HepG2 (cell line): ENCODE results near the gene NEU4. TPM values are rescaled to one million over a fixed set of nuclear protein-coding genes. Genes with fewer than 3 reads are reported as not detected.

Source experiments
- ATAC-seq: fragments of 200-7000 bp; cut with Tn5 transposase; 3 replicates; pipeline ENCODE4 v1.9.1; 2020; ENCODE audit warnings: mild to moderate bottlenecking, moderate library complexity
- BruUV-seq: library from RNA; stranded (reverse); fragments of 400-500 nt; replicated peaks from 2 replicates; lab custom pipeline; 2021; lab: Mats Ljungman, UMichigan
- CTCF ChIA-PET: fragments of 300-600 bp; formaldehyde crosslinking; extraction: SDS; loops from one replicate; lab custom pipeline; 2021; ENCODE audit warnings: low total read pairs, inconsistent platforms, low intra/inter-chr PET ratio; lab: Yijun Ruan, JAX
- POLR2A ChIA-PET: fragments of 350-600 bp; sonication (Branson Sonifier 250); formaldehyde crosslinking; loops from one replicate; lab custom pipeline; 2020; ENCODE audit warnings: antibody characterized with exemption, inconsistent platforms; lab: Yijun Ruan, JAX
- DNase-seq: peaks from one replicate; pipeline ENCODE4 v3.0.0-alpha.2; 2015; ENCODE audit warnings: low spot score
- FAIRE-seq: peaks from 3 replicates; lab custom pipeline; 2011; peaks lifted over from hg19 to GRCh38; lab: Jason Lieb, UNC
- H2AFZ ChIP-seq: one replicate; pipeline ENCODE4 v1.6.1; 2011; ENCODE audit warnings: low read length, inconsistent platforms
- H3K27ac ChIP-seq: fragments of 300-600 bp; 3 replicates; pipeline ENCODE4 v1.8.0; 2011; ENCODE audit warnings: mixed run types, mild to moderate bottlenecking, mixed read lengths, low read length, inconsistent platforms; ENCODE audit not compliant: insufficient read depth; ENCODE audit errors: extremely low read length
- H3K27me3 ChIP-seq, 2 experiments: fragments of 200-600 bp in 1 of 2; 2 replicates in 1 of 2; 3 replicates in 1 of 2; pipeline versions ENCODE4 v1.6.0 to v1.8.0; 2011; ENCODE audit warnings: low read length in 2 of 2, mild to moderate bottlenecking in 2 of 2, moderate library complexity in 2 of 2, inconsistent platforms in 1 of 2; ENCODE audit not compliant: insufficient read depth in 2 of 2, control insufficient read depth in 1 of 2
- H3K36me3 ChIP-seq, 2 experiments: fragments of 200-600 bp in 1 of 2; replicated peaks in 1 of 2; 2 replicates in 1 of 2; 3 replicates in 1 of 2; pipeline versions ENCODE4 v1.5.1 to v1.8.0; 2011; ENCODE audit warnings: low read length in 2 of 2, inconsistent platforms in 1 of 2; ENCODE audit not compliant: insufficient read depth in 2 of 2, control insufficient read depth in 1 of 2
- H3K4me1 ChIP-seq: 2 replicates; pipeline ENCODE4 v1.5.1; 2012; ENCODE audit warnings: low read length, inconsistent platforms; ENCODE audit not compliant: insufficient read depth
- H3K4me2 ChIP-seq: 2 replicates; pipeline ENCODE4 v1.6.0; 2011; ENCODE audit warnings: low read depth, low read length, inconsistent platforms
- H3K4me3 ChIP-seq, 3 experiments: fragments of 200-600 bp in 1 of 3; sonication (generic), shearing (Covaris generic) in 1 of 3; replicated peaks in 1 of 3; 2 replicates each; pipeline ENCODE4 v1.5.1; 2011 to 2016; ENCODE audit warnings: low read length in 3 of 3, inconsistent platforms in 2 of 3, low read depth in 2 of 3, mild to moderate bottlenecking in 2 of 3, control low read depth in 1 of 3, mixed read lengths in 1 of 3; ENCODE audit not compliant: insufficient read depth in 1 of 3
- H3K79me2 ChIP-seq: one replicate; pipeline ENCODE4 v1.6.1; 2011; ENCODE audit warnings: low read length, inconsistent platforms; ENCODE audit not compliant: insufficient read depth
- H3K9ac ChIP-seq: 2 replicates; pipeline ENCODE4 v1.6.0; 2011; ENCODE audit warnings: mild to moderate bottlenecking, low read depth, low read length, inconsistent platforms; ENCODE audit not compliant: insufficient read depth
- H3K9me3 ChIP-seq: 2 replicates; pipeline ENCODE4 v1.5.1; 2012; ENCODE audit warnings: mild to moderate bottlenecking, low read length
- H4K20me1 ChIP-seq: 2 replicates; pipeline ENCODE4 v1.6.0; 2011; ENCODE audit warnings: inconsistent platforms, mild to moderate bottlenecking, low read length, moderate library complexity; ENCODE audit not compliant: insufficient read depth
- WGBS: methylation state at CpG from one replicate; pipeline ENCODE4 v1.1.6; 2017; ENCODE audit warnings: low lambda C conversion rate; 5-methylcytosine and 5-hydroxymethylcytosine counted together
- in situ Hi-C: cut with HindIII; loops from 2 replicates; pipeline ENCODE4 v1.10.0; 2017; ENCODE audit warnings: low pct_unique_long_range_greater_than_20kb; ENCODE audit not compliant: extremely low pct_ligation_motif_present
- intact Hi-C: fragments of 100-400 bp; cut with micrococcal nuclease; formaldehyde crosslinking; loops from one replicate; pipeline ENCODE4 v1.10.0; 2022; ENCODE audit not compliant: unreplicated experiment
- polyA plus RNA-seq, 8 experiments: library from polyadenylated mRNA; depleted of rRNA in 3 of 8; stranded (reverse) in 7 of 8; unstranded in 1 of 8; fragments of >200 nt; fragmentation: Illumina TruSeq in 4 of 8; extraction: Trizol in 4 of 8; gene quantifications; 2 replicates each; pipeline versions ENCODE4 v1.2.1 to v1.2.3, GENCODE V29; 2011 to 2016; ENCODE audit warnings: low read depth in 4 of 8, missing spikeins in 1 of 8, mixed read lengths in 1 of 8; ENCODE audit not compliant: insufficient read depth in 1 of 8
- total RNA-seq, 5 experiments: library from RNA; depleted of rRNA; stranded (reverse); fragments of >200 nt; fragmentation: Illumina TruSeq; extraction: Trizol; gene quantifications; 2 replicates each; pipeline ENCODE4 v1.2.3, GENCODE V29; 2016; ENCODE audit warnings: low read depth in 1 of 5
- TF ChIP-seq, protein P1 (sequence below): sonication (generic); formaldehyde crosslinking; IDR thresholded peaks from 2 replicates; pipeline ENCODE4 v1.8.1; 2022; ENCODE audit warnings: low read depth, mild to moderate bottlenecking, missing genetic modification reagents
- TF ChIP-seq, protein P2 (sequence below): sonication (generic); formaldehyde crosslinking; IDR thresholded peaks from 2 replicates; pipeline ENCODE4 v1.4.0; 2020; ENCODE audit warnings: missing genetic modification reagents, borderline replicate concordance

NEU4 gene
- total and polyA plus RNA-seq, 2 of the 13 experiments (the other 11 are each of a cell fraction or from before 2014, with no cell fraction given): 53.5 to 107 TPM

DNA sequence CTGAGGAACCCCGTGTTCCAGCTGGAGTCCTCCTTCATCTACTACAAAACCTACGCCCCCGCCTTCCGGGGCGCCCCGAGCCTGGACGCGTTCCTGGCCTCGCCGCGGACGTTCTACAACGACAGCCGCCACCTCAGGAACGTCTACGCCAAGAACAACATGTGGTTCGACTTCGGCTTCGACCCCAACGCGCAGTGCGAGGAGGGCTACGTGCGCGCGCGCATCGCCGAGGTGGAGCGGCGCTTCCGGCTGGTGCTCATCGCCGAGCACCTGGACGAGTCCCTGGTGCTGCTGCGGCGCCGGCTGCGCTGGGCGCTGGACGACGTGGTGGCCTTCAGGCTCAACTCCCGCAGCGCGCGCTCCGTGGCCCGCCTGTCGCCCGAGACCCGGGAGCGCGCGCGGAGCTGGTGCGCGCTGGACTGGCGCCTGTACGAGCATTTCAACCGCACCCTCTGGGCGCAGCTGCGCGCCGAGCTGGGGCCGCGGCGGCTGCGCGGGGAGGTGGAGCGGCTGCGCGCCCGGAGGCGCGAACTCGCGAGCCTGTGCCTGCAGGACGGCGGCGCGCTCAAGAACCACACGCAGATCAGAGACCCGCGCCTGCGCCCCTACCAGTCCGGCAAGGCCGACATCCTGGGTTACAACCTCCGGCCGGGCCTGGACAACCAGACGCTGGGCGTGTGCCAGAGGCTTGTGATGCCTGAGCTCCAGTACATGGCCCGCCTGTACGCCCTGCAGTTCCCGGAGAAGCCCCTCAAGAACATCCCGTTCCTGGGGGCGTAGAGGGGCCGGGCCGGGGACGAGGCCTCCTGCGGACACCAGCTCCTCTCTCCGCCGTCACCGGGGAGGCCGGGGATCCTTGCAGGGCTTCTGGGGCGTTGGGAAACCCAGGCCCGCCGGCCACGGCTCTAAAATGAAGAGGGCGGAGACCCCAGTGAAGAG lies 5.3 kb upstream of the NEU4 start:
- H2AFZ ChIP-seq: no peak overlapping the region
- TF ChIP-seq, protein P1, sequence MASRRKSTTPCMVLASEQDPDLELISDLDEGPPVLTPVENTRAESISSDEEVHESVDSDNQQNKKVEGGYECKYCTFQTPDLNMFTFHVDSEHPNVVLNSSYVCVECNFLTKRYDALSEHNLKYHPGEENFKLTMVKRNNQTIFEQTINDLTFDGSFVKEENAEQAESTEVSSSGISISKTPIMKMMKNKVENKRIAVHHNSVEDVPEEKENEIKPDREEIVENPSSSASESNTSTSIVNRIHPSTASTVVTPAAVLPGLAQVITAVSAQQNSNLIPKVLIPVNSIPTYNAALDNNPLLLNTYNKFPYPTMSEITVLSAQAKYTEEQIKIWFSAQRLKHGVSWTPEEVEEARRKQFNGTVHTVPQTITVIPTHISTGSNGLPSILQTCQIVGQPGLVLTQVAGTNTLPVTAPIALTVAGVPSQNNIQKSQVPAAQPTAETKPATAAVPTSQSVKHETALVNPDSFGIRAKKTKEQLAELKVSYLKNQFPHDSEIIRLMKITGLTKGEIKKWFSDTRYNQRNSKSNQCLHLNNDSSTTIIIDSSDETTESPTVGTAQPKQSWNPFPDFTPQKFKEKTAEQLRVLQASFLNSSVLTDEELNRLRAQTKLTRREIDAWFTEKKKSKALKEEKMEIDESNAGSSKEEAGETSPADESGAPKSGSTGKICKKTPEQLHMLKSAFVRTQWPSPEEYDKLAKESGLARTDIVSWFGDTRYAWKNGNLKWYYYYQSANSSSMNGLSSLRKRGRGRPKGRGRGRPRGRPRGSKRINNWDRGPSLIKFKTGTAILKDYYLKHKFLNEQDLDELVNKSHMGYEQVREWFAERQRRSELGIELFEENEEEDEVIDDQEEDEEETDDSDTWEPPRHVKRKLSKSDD: 0 out of 2 replicates have a peak, but pooled peaks have one; percentile 51
- TF ChIP-seq, protein P2, sequence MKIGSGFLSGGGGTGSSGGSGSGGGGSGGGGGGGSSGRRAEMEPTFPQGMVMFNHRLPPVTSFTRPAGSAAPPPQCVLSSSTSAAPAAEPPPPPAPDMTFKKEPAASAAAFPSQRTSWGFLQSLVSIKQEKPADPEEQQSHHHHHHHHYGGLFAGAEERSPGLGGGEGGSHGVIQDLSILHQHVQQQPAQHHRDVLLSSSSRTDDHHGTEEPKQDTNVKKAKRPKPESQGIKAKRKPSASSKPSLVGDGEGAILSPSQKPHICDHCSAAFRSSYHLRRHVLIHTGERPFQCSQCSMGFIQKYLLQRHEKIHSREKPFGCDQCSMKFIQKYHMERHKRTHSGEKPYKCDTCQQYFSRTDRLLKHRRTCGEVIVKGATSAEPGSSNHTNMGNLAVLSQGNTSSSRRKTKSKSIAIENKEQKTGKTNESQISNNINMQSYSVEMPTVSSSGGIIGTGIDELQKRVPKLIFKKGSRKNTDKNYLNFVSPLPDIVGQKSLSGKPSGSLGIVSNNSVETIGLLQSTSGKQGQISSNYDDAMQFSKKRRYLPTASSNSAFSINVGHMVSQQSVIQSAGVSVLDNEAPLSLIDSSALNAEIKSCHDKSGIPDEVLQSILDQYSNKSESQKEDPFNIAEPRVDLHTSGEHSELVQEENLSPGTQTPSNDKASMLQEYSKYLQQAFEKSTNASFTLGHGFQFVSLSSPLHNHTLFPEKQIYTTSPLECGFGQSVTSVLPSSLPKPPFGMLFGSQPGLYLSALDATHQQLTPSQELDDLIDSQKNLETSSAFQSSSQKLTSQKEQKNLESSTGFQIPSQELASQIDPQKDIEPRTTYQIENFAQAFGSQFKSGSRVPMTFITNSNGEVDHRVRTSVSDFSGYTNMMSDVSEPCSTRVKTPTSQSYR (CRISPR knock-in tag): no peak
- ATAC-seq (no peak), FAIRE-seq (no peak), DNase-seq (no peak)
- CTCF ChIA-PET: no interaction called here
- H3K4me2 ChIP-seq: no peak overlapping the region
- intact Hi-C loops: loop anchor here (5.0 kb wide), 1 partner anchor 976 kb away; no protein-coding TSS in a partner anchor
- no peak overlapping the region for H3K4me3 ChIP-seq
- H3K9me3 ChIP-seq: no peaks in the 10 kb centered on the region
- peaks cover 7% of the 10 kb centered on the region for H3K79me2 ChIP-seq
- 96% methylated on average over 102 of the region's 109 CpGs for WGBS
- BruUV-seq: no TSS peak
- no peaks in the 10 kb centered on the region; a peak in 1 of 5 replicates for H3K27me3 ChIP-seq
- POLR2A ChIA-PET: interaction anchor here (2.8 kb wide), 1 partner anchor 30 kb away, joined by 26 read pairs; no protein-coding TSS in a partner anchor
- no peaks in the 10 kb centered on the region for H3K36me3 ChIP-seq
- no peaks in the 10 kb centered on the region for H4K20me1 ChIP-seq
- H3K27ac ChIP-seq: no peak overlapping the region
- in situ Hi-C loops: no loop called here
- H3K4me1 ChIP-seq: peaks cover 29% of the 10 kb centered on the region
- no peak overlapping the region for H3K9ac ChIP-seq
